GM12878 (cell line): ENCODE results near the gene POMP. TPM values are rescaled to one million over a fixed set of nuclear protein-coding genes. Genes with fewer than 3 reads are reported as not detected.

Source experiments
- BCL11A ChIP-seq: IDR thresholded peaks from 2 replicates; pipeline ENCODE4 v1.6.1; 2011; ENCODE audit warnings: low read depth, low read length
- CBX3 ChIP-seq: fragments of 200-600 bp; sonication (generic); IDR thresholded peaks from 2 replicates; pipeline ENCODE4 v1.6.1; 2016; ENCODE audit warnings: low read depth, borderline replicate concordance
- RB1 ChIP-seq: fragments of 450-650 bp; formaldehyde crosslinking; IDR thresholded peaks from 2 replicates; pipeline ENCODE4 v1.6.1; 2017; ENCODE audit warnings: mild to moderate bottlenecking, borderline replicate concordance
- RCOR1 ChIP-seq: conservative IDR thresholded peaks from 2 replicates; pipeline ENCODE4 v1.6.1; 2012; ENCODE audit warnings: low read depth, low read length, improper control_type of control experiment
- SMC3 ChIP-seq: IDR thresholded peaks from 2 replicates; pipeline ENCODE4 v1.6.1; 2011; ENCODE audit warnings: low read length, improper control_type of control experiment, borderline replicate concordance
- TARDBP ChIP-seq: IDR thresholded peaks from 2 replicates; pipeline ENCODE4 v1.6.1; 2016; ENCODE audit warnings: borderline replicate concordance
- ZNF24 ChIP-seq: fragments of 450-650 bp; IDR thresholded peaks from 2 replicates; pipeline ENCODE4 v1.6.1; 2017; ENCODE audit warnings: antibody characterized with exemption, mild to moderate bottlenecking
- ZSCAN29 ChIP-seq: fragments of 450-650 bp; IDR thresholded peaks from 2 replicates; pipeline ENCODE4 v1.6.1; 2017; ENCODE audit warnings: mild to moderate bottlenecking, moderate library complexity
- polyA plus RNA-seq, 11 experiments: library from polyadenylated mRNA; depleted of rRNA in 4 of 11; unstranded in 6 of 11; stranded (reverse) in 5 of 11; fragments of >200 nt; fragmentation: Nextera tagmentation in 4 of 11; fragmentation: Illumina TruSeq in 1 of 11; extraction: Ambion mirVana in 4 of 11; extraction: Trizol in 1 of 11; gene quantifications; 1 replicate in 1 of 11; 2 replicates in 10 of 11; pipeline versions ENCODE4 v1.2.1 to v1.2.3, GENCODE V29; 2011 to 2016; ENCODE audit warnings: inconsistent platforms in 2 of 11, missing spikeins in 2 of 11, low read depth in 1 of 11
- total RNA-seq, 4 experiments: library from RNA; depleted of rRNA in 3 of 4; stranded (reverse); fragments of >200 nt in 3 of 4; fragmentation: Illumina TruSeq in 1 of 4; extraction: Trizol in 1 of 4; gene quantifications; 2 replicates each; pipeline versions ENCODE4 v1.2.1 to v1.2.3, GENCODE V29; 2013 to 2021
- TF ChIP-seq, protein P1 (sequence below): fragments of 450-650 bp; IDR thresholded peaks from 2 replicates; pipeline ENCODE4 v1.6.1; 2017; ENCODE audit warnings: mild to moderate bottlenecking, low read depth, inconsistent platforms; ENCODE audit not compliant: poor library complexity, severe bottlenecking
- TF ChIP-seq, protein P2 (sequence below): fragments of 450-650 bp; IDR thresholded peaks from 2 replicates; pipeline ENCODE4 v1.6.1; 2016; ENCODE audit warnings: mild to moderate bottlenecking
- TF ChIP-seq, protein P3 (sequence below): IDR thresholded peaks from 2 replicates; pipeline ENCODE4 v1.6.1; 2011; ENCODE audit warnings: low read depth, low read length, improper control_type of control experiment, borderline replicate concordance
- TF ChIP-seq, protein P4 (sequence below): fragments of 450-650 bp; IDR thresholded peaks from 2 replicates; pipeline ENCODE4 v1.6.1; 2017; ENCODE audit warnings: mild to moderate bottlenecking, moderate library complexity
- TF ChIP-seq, protein P5 (sequence below): fragments of 450-650 bp; formaldehyde crosslinking; IDR thresholded peaks from 2 replicates; pipeline ENCODE4 v1.4.0; 2020; ENCODE audit warnings: mild to moderate bottlenecking, moderate library complexity
- TF ChIP-seq, protein P6 (sequence below), 3 experiments: IDR thresholded peaks in 2 of 3; conservative IDR thresholded peaks in 1 of 3; 2 replicates each; pipeline ENCODE4 v1.5.1; 2011; ENCODE audit warnings: low read depth in 3 of 3, low read length in 3 of 3, mild to moderate bottlenecking in 3 of 3, control low read depth in 2 of 3, moderate library complexity in 2 of 3, inconsistent platforms in 1 of 3, mixed read lengths in 1 of 3; ENCODE audit not compliant: control insufficient read depth in 2 of 3, insufficient read depth in 1 of 3; ENCODE audit errors: extremely low read depth in 1 of 3

The POMP gene
- total and polyA plus RNA-seq, 10 of the 15 experiments (the other 5 are each of a cell fraction or from before 2014, with no cell fraction given) = 90.4 to 668 (median 144) TPM

DNA sequence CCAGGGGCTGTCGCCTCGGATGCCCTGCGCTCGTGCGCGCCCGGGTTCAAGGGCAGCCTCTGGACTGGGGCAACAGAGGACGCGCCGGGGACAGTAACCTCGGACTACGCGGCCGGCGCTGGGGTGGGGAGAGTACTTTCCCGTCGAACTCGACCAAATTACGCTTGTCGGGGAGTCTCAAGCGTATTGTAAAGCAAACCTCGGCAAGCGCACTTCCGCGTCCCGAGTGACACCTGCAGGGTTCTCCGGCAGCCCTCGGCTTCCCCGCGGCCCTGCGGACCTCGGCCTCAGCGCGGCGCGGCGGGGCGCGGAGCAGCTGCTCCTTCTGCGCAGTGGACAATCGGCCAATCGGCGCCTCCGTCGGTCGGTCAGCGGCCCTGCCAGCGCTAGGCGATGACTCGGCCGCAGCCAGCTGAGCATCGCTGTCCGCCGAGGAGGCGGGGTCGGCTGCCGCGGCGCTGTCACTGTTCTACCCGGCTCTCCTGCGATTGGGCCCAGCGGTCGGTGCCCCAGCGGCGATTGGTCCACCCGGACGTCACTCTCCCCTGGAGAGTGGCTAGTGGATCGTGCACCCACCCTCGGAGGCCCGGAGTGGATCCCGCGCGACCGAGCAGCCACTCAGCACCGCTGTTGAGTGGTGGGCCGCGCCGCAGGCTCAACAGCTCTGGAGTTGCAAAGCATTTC, 59.8 kb downstream of the POMP start, which contains the start of gene SLC46A3 (continued):
- TF ChIP-seq, protein P1, sequence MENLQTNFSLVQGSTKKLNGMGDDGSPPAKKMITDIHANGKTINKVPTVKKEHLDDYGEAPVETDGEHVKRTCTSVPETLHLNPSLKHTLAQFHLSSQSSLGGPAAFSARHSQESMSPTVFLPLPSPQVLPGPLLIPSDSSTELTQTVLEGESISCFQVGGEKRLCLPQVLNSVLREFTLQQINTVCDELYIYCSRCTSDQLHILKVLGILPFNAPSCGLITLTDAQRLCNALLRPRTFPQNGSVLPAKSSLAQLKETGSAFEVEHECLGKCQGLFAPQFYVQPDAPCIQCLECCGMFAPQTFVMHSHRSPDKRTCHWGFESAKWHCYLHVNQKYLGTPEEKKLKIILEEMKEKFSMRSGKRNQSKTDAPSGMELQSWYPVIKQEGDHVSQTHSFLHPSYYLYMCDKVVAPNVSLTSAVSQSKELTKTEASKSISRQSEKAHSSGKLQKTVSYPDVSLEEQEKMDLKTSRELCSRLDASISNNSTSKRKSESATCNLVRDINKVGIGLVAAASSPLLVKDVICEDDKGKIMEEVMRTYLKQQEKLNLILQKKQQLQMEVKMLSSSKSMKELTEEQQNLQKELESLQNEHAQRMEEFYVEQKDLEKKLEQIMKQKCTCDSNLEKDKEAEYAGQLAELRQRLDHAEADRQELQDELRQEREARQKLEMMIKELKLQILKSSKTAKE = no peak
- TF ChIP-seq, protein P2, sequence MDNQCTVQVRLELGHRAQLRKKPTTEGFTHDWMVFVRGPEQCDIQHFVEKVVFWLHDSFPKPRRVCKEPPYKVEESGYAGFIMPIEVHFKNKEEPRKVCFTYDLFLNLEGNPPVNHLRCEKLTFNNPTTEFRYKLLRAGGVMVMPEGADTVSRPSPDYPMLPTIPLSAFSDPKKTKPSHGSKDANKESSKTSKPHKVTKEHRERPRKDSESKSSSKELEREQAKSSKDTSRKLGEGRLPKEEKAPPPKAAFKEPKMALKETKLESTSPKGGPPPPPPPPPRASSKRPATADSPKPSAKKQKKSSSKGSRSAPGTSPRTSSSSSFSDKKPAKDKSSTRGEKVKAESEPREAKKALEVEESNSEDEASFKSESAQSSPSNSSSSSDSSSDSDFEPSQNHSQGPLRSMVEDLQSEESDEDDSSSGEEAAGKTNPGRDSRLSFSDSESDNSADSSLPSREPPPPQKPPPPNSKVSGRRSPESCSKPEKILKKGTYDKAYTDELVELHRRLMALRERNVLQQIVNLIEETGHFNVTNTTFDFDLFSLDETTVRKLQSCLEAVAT = peak; percentile 65; the same call in 1 of the 2 replicates
- no peak for TF ChIP-seq ZSCAN29
- no peak for TF ChIP-seq ZNF24
- TF ChIP-seq, protein P3, sequence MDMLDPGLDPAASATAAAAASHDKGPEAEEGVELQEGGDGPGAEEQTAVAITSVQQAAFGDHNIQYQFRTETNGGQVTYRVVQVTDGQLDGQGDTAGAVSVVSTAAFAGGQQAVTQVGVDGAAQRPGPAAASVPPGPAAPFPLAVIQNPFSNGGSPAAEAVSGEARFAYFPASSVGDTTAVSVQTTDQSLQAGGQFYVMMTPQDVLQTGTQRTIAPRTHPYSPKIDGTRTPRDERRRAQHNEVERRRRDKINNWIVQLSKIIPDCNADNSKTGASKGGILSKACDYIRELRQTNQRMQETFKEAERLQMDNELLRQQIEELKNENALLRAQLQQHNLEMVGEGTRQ = no peak
- no peak for TF ChIP-seq TARDBP
- TF ChIP-seq BCL11A = no peak
- TF ChIP-seq RCOR1 = 0 out of 2 replicates have a peak, but pooled peaks have one; percentile 42
- TF ChIP-seq, protein P4, sequence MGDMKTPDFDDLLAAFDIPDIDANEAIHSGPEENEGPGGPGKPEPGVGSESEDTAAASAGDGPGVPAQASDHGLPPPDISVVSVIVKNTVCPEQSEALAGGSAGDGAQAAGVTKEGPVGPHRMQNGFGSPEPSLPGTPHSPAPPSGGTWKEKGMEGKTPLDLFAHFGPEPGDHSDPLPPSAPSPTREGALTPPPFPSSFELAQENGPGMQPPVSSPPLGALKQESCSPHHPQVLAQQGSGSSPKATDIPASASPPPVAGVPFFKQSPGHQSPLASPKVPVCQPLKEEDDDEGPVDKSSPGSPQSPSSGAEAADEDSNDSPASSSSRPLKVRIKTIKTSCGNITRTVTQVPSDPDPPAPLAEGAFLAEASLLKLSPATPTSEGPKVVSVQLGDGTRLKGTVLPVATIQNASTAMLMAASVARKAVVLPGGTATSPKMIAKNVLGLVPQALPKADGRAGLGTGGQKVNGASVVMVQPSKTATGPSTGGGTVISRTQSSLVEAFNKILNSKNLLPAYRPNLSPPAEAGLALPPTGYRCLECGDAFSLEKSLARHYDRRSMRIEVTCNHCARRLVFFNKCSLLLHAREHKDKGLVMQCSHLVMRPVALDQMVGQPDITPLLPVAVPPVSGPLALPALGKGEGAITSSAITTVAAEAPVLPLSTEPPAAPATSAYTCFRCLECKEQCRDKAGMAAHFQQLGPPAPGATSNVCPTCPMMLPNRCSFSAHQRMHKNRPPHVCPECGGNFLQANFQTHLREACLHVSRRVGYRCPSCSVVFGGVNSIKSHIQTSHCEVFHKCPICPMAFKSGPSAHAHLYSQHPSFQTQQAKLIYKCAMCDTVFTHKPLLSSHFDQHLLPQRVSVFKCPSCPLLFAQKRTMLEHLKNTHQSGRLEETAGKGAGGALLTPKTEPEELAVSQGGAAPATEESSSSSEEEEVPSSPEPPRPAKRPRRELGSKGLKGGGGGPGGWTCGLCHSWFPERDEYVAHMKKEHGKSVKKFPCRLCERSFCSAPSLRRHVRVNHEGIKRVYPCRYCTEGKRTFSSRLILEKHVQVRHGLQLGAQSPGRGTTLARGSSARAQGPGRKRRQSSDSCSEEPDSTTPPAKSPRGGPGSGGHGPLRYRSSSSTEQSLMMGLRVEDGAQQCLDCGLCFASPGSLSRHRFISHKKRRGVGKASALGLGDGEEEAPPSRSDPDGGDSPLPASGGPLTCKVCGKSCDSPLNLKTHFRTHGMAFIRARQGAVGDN = peak; percentile 72
- TF ChIP-seq, protein P5, sequence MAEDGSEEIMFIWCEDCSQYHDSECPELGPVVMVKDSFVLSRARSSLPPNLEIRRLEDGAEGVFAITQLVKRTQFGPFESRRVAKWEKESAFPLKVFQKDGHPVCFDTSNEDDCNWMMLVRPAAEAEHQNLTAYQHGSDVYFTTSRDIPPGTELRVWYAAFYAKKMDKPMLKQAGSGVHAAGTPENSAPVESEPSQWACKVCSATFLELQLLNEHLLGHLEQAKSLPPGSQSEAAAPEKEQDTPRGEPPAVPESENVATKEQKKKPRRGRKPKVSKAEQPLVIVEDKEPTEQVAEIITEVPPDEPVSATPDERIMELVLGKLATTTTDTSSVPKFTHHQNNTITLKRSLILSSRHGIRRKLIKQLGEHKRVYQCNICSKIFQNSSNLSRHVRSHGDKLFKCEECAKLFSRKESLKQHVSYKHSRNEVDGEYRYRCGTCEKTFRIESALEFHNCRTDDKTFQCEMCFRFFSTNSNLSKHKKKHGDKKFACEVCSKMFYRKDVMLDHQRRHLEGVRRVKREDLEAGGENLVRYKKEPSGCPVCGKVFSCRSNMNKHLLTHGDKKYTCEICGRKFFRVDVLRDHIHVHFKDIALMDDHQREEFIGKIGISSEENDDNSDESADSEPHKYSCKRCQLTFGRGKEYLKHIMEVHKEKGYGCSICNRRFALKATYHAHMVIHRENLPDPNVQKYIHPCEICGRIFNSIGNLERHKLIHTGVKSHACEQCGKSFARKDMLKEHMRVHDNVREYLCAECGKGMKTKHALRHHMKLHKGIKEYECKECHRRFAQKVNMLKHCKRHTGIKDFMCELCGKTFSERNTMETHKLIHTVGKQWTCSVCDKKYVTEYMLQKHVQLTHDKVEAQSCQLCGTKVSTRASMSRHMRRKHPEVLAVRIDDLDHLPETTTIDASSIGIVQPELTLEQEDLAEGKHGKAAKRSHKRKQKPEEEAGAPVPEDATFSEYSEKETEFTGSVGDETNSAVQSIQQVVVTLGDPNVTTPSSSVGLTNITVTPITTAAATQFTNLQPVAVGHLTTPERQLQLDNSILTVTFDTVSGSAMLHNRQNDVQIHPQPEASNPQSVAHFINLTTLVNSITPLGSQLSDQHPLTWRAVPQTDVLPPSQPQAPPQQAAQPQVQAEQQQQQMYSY = no peak
- no peak for TF ChIP-seq CBX3
- TF ChIP-seq RB1 = 0 out of 2 replicates have a peak, but pooled peaks have one; percentile 38
- TF ChIP-seq, protein P6, sequence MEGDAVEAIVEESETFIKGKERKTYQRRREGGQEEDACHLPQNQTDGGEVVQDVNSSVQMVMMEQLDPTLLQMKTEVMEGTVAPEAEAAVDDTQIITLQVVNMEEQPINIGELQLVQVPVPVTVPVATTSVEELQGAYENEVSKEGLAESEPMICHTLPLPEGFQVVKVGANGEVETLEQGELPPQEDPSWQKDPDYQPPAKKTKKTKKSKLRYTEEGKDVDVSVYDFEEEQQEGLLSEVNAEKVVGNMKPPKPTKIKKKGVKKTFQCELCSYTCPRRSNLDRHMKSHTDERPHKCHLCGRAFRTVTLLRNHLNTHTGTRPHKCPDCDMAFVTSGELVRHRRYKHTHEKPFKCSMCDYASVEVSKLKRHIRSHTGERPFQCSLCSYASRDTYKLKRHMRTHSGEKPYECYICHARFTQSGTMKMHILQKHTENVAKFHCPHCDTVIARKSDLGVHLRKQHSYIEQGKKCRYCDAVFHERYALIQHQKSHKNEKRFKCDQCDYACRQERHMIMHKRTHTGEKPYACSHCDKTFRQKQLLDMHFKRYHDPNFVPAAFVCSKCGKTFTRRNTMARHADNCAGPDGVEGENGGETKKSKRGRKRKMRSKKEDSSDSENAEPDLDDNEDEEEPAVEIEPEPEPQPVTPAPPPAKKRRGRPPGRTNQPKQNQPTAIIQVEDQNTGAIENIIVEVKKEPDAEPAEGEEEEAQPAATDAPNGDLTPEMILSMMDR (IDR thresholded peaks at IDR 0.05 in 2 of 3, conservative IDR thresholded peaks at IDR 0.05 in 1 of 3; ENCODE audit: control insufficient read depth in 2 of 3, extremely low read depth in 1 of 3, insufficient read depth in 1 of 3, low read depth in 3 of 3, low read length in 3 of 3) = peak; percentile 11 to 23 (median 12); a peak in 1 of 6 replicates
- no peak for TF ChIP-seq SMC3
